NOMO-1 (cell line): ENCODE measurements around the gene FXYD6.
"Not testable (repeated sequence)": the region's sequence is repeated elsewhere in the genome, so short reads cannot be mapped to it uniquely, and the experiment has no call there.

Experiments used
- DNase-seq, 2 experiments: peaks; one replicate each; lab custom pipeline; 2025; ENCODE audit not compliant: unreplicated experiment in 2 of 2; lab: John Stamatoyannopoulos, UW

The FXYD6 gene, protein sequence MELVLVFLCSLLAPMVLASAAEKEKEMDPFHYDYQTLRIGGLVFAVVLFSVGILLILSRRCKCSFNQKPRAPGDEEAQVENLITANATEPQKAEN

DNA sequence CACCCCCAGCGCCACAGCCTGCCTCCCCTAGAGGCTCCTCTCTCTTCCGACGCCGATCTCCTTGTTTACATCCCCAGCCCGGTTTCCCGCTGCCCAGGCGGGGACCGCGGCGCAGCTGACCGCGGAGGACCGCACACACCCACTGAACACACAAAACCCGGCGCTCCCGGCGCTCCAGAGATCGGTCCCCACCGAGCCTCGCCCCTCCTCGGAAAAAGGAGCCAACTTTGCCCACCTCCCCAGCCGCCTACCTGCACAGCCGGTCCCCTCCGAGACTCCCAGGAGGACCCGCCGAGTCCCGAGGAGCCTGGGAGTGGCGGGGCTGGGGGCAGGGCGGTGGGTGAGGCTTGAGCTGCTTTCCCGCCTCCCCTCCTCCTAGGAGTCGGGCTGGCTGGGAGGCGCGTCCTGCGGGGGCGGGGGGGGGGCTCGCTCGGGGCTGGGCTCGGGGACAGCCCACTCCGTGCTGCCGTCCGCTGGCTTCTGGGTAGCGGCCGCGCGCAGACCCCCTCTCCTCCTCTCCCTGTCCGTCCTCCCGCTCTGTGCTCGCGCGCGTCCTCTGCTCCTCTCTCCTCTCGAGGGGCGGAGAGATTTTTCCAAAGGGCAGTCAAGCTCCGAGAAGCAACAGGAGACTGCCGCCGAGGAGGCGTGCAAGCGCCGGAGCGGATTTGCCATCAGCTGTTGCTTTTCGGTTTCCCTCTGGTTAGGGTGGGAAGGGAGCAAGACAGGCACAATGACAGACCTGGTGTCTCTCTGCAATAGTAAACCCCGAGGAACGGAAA lies at the start of gene FXYD6:
FXYD6 (minus strand) TSS at position 318 of the 779 bp plus-strand sequence. CDS start 33,882 bp downstream, outside the sequence.
- DNase-seq: no peak

DNA sequence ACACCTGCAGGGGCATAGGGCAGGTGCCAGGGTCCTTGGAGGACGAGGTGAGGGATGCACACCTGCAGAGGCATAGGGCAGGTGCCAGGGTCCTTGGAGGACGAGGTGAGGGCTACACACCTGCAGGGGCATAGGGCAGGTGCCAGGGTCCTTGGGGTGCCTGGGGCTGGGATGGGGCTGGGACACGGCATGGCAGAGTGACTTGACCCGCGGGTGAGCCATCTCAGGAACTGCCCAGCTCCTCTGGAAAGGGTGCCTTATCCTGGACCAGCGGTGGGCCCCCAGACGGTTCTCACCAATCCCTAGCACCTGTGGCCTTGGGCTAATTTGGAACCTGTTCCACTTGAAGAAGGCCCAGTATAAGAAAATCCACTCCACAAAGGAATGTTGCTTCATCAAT lies 49.7 kb upstream of the FXYD6 start:
- not testable (repeated sequence) for DNase-seq

DNA sequence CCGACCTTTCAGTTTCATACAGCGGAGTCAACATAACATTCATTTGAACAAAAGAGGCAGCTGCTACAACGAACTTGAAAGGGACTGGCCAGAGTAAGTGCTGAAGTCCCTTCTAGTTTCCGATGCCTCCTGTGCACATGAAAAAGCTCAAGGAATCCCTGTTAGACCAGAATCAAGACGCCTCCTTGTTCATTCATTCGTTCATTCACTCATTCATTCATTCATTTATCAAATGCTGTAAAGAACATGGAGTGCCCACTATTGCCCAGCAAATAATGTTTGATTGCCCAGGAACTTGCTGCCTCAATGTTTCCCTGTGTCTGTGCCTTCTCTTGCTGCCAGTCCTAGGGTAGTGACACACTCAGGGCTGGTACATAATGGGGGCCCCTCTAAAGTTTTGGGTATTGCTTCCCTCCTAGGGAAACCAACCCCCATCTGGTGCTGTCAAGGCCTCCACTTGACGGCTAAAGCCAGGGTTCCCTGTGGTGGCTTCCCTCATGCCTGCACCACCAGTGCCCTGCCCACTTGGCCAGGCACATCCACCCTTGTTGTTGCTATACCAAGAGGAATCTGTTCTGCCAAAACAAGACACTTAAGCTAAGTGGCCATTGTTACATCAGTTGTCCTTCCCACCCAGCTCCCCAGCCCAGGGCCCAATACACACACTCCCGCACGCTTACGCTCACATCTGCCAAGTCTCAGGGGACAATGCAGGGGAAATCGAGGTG lies 48.9 kb upstream of the FXYD6 start:
- DNase-seq: no peak

DNA sequence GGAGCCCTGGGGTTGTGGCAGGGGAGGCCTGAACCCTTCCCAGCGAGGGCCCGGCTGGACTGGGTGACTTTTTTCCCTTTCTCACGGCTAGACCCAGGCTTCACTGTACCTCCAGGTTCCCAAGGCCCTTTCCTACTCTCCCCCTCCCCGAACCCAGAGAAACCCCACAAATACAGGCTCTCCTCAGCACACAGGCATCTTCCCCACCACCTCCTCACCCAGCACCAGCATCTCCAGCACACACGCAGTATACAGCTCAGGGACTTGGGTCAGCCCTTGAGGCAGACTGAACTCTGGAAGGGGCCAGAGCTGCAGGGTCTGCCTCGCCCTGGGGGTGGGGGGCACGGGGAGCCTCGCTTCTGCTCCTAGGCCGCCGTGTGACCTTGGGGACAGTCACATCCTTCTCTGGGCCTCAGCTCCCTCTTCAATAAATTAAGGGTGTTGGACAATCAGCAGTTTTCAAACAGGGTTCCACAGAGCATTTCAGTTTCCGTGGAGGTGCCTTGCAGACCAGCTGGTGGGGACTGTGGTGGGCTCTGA lies 48.2 kb upstream of the FXYD6 start:
- DNase-seq: no peak

DNA sequence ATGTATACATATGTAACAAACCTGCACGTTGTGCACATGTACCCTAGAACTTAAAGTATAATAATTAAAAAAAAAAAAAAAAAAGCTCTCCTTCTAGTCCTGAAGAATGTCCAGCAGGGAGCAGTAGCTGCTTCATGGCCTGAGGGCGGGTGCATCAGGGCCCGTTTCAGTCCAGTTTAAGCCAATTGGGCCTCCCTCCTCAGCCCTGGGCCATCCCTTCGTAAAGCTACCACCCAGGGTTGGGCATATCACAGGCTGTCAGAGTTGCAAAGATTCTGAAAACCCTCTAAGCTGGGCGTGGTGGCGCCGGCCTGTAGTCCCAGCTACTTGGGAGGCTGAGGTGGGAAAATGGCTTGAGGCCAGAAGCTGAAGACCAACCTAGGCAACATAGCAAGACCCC lies 47.3 kb upstream of the FXYD6 start:
- DNase-seq: no peak

DNA sequence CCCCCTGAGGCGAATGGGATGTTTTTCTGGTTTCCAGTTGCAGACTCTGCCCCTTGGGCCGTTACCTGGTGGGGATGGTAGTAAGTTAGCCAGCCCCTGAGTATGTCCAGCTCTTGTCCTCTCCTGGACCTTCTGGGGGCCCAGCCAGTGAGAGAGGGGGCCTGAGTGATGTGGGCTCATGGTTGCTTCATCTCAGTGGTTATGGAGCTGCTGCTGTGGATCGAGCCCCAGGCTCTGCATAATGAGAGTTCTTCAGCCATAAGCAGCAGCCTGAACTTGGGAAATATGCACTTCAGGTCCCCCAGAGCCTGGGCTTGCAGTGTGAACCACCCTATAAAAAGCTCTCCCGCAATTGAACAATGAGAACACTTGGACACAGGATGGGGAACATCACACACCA lies 46.8 kb upstream of the FXYD6 start:
- DNase-seq: no peak

DNA sequence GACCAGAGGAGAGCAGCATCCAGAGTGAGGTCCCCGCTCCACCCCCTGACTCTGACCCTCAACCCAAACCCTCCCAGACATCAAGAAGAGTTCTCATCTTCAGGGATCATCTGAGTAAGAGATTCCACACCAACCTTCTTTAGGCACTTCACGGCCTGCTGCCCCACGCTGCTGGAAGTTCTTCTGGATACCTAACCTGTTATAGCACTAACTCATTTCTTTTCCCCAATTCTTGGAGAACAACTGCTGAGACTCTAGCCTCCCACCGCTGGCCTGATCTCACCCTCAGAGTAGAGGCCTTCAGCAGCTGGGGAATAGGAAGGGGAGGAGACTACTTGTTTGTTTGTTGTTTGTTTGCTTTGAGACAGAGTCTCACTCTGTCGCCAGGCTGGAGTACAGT lies 45.4 kb upstream of the FXYD6 start:
- no peak for DNase-seq

DNA sequence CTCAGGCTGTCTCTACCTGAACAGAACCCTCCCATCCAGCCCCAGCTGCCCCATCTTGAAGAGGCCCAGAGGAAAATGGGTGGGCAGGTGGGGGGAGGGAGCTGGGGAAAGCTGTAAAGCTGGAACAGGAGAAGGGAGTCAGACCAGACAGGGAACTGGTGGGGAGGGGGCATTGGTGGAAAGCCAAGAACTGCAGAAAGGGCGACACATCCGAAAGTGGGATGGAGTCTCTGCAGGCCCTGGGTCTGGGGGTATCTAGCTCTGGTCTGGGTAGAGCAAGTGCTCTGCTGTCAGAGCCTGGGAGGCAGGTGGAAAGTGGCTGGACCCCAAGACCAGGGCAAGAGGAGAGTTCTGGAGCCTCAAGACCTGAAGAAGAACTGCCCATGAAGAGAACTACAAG lies 45.0 kb upstream of the FXYD6 start:
- DNase-seq: no peak

DNA sequence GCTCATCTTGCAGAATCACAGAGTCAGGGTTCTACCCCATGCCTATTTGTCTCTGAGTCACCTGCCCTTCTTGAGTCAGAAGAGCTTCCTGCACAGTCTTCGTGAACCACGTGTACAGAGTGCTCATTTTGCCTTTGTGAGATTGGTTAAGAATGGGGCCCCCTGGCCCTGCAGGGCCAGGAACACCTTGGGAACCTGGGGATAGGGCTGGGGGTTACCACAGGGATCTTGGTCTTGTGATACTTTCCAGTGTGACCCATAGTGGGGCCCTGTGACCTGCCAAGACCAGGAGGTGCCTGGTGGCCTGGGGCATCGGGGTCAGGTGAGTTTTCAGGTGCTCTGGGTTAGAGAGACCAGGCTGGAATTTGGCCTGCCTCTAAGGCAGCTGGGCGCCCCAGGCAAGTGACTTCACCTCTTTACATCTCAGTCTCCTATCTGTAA lies 43.3 kb upstream of the FXYD6 start:
- DNase-seq: no peak

DNA sequence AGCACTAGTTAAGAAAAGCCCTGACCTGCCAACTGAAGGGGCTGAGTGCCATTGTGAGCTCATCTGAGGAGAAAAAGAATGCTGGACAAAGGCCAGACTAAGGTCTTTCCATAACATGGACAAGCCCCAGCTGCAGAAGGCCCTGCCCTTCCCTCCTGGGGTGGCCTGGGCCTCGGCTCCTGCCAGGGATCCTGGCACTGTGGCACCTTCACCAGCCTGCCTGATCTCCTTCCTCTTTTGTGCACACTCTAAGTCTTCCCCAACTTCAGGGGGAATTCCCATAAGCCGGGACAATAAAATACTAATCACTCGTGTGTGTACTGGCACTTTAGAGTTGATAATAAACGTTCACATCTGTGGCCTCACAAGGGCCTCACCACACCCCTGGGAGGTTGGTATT lies 42.9 kb upstream of the FXYD6 start:
- no peak for DNase-seq

DNA sequence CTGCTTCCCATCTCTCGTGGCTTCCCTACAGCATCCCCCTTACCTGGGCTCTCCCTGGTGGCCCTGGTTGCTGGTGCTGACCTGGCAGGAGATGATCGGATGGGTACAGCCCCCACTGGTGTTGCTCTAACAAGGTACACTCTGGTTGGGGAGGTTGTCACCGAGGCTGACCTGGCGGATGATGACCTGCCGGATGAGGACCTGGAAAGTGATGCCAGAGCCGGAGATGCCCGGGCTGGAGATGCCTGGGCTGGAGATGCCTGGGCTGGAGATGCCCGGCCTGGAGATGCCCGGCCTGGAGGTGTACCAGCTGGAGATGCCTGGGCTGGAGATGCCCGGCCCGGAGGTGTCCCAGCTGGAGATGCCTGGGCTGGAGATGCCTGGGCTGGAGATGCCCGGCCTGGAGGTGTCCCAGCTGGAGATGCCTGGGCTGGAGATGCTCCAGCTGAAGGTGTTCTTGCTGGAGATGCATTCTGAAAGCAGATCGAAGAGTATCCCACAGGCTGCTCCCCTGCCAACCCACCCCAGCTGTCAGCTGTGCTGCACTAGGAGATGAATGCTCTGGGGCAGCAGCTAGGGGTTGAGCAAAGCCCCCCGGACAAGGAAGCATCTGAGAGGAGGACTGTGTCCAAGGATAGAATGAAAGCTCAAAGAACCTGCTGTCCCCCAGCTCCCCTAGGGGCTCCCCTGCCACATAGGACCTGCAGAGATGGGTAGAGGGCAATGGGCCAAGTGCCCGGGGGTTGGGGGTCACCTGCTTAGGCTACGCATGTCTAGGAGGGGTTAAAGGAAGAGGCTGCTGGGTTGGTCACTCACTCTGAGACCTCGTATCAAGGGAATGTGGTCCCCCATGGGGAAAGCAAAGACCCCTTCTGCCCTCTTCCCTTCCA lies 42.2 kb upstream of the FXYD6 start:
- no peak for DNase-seq

DNA sequence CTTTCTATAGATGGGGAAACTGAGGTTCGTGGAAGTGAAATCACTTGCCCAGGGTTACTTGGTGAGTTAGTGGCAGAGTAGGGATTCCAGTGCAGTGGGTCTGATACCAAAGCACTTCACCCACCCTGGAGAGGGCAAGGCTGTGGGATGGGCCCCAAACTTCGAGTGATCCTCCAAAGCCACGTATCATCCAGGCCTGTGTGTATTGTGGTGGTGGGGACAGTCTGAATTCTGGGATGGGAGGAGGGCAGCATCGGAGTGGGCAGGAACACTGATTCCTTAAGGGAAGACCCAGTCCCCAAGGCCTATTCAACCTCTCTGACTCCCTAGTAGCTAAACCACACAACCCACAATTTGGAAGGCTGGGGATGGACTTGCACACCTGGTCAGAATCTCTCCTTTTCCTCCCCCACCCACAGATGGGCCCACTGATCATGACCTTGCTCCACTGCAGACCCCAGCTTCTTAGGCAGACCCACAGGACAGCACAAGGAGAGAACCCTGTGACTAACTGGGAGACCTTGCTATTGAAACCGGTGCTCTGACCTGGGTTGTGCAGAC lies 41.2 kb upstream of the FXYD6 start:
- DNase-seq: no peak

DNA sequence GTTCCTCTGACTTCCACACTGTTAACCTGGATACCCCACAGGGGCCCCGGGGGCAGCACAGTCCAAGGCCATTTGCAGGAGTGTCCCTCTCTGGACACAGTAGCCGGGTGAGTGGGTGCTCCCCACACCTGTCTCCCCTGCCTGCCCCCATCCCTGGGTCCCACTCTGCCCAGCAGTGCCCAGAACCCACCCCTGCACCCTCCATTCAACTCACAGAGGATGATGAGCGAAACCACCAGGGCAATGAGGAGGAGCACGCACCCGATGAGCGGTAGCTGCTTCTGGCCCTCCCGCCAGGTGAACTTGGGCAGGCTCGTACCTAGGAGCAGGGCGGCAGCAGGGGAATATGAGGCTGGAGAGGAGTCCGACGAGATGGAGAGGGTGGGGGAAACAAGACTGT lies 40.5 kb upstream of the FXYD6 start:
- no peak for DNase-seq

DNA sequence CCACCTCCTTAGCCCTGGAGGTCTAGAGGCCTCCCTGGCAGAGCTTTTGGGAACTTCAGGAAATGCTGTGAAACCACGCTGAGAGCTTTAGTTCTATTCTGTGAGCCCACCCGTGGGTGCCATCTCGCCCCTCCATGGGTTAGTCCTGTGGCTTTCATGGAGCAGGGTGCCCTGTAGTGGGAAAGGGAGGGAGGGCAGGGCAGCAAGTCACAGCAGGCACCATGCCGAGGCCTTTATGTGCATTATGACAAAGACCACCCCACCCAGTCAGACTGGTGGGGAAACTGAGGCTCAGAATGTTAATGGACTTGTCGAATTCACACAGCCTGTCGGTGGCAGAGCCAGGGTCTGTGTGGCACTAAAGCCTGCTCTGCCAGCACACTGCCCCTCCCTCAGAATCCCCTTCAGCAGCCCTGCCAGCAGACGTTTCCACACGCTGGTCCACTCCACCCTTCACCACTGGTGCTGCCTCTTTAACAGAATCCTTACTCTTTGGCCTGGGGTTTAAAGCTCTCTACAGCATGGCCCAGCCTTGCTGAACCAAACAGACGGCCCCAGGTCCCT lies 39.3 kb upstream of the FXYD6 start:
- DNase-seq: no peak

DNA sequence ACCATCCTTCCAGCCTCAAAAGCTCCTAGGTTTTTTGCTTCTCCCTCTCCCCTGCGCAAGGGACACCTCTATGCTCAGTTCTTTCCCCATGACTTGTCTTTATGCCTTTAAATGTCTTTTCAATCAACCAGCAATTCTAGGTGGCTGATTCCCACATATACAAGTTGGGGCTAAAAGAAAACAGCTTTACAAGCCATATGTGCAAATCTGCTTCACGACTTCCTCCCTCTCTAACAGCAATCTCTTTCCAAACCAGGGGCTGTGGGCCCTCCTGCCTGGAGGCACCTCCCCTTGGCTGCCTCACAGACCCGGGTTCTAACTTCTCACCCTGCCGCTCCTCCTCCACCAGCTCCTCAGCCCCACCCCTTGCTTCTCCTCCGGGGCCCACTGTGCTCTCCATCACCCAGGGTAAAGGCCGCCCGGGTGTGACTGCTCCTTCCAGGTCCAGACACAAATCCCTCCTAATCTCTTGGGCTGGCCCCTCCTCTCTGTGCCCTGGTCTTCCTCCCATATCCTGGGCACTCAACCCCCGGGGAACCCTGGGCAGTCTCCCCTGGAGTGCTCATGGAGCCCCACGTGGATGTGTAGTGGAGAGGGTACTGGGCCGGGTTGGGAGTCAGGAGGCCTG lies 38.6 kb upstream of the FXYD6 start:
- DNase-seq: no peak

DNA sequence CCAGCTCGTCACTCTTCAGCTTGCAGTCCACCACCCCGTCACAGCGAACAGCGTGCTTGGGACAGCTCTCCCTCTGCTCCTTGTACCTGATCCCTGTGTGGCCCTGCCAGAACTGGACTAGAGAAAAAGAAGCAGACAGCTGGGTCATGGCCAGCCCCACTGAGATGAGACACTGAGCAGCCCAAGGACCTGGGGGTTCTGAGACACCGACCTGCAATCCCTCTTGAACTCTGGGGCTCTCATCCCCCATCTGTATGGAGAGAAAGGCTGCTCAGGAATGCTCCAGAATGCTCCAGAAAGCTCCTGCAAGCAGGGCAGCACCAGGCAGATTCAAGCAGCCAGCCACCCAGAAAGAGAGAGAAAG lies 37.9 kb upstream of the FXYD6 start:
- no peak for DNase-seq

DNA sequence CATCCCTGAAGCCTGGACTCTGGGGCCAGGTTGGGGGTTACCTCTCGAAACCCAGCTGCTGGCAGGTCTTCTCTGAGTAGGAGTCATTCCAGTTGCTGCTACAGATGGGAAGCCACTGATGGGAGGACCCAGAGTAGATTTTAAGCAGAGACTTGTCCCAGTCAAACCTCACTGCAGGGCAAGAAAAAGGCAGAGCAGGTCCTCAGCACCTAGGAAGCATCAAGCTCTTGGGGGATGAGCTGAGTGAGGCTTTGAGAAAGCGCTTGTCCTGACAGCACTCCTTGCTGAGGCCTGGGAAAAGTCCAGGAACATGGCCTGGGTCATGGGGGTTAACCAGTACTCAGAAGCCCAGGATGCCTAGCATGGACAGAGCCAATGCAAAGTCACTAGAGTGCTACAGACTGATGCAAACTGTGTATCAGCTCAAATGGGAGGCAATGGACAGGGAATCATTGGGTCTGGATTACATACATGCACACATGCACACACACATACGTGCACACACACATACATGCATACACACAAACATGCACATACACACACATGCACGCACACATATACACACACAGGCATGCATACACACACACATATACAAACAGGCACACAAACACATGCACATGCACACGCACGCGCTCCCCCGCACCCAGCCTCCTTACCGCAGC lies 37.4 kb upstream of the FXYD6 start:
- DNase-seq: no peak

DNA sequence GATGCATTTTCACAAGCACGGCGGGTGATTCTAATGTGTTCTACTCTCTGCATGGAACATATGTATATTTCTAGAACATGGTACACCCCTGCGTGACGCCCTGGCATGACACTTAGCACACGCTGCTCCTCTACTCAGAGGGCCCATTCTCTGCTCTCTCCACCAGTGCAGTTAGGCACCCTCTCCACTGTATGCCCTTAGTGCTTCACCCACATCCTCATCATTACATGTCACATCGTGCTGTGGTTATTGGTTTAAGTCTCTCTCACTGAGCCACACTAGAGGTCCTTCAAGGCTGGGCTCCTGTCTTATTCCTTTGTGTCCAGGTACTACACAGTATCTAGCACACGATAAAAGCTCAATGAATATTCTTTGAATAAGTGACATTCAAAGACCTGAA lies 36.0 kb upstream of the FXYD6 start:
- DNase-seq: no peak

DNA sequence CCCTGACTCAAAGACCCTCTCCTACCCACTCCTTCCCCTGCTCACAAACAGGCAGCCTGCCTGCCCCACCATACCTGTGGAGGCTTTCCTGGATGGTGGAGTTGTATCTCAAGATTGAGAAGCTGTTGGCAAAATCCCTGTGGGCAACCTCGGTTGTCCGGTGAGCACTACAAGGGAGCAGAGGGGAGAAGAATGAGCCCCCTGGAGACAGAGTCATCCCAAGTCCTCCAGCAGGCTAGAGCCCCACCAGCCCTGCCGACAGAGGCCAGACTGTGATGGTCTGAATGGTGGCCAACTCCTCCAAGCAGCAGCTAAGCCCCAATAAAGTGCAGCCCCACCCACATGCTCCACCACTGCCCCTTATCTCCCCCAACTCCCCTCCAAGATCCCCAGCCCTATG lies 35.2 kb upstream of the FXYD6 start:
- DNase-seq: no peak
